GM12878 (cell line): ENCODE data around the gene TGM6. TPM values are rescaled to one million over a fixed set of nuclear protein-coding genes. Genes with fewer than 3 reads are reported as not detected.

Experiments used
- ATAC-seq: fragments of 200-7000 bp; cut with Tn5 transposase; 3 replicates; pipeline ENCODE4 v1.9.1; 2020; ENCODE audit warnings: mild to moderate bottlenecking, moderate library complexity
- BruUV-seq: library from RNA; stranded (reverse); fragments of 400-500 nt; replicated peaks from 2 replicates; lab custom pipeline; 2021; lab: Mats Ljungman, UMichigan
- CTCF ChIA-PET: fragments of 300-600 bp; sonication (Branson Sonifier 250); formaldehyde crosslinking; extraction: SDS; loops from one replicate; lab custom pipeline; 2021; ENCODE audit warnings: inconsistent platforms; lab: Yijun Ruan, JAX
- POLR2A ChIA-PET: fragments of 350-600 bp; formaldehyde crosslinking; extraction: SDS; loops from one replicate; lab custom pipeline; 2021; ENCODE audit warnings: inconsistent platforms; lab: Charles Lee
- RAD21 ChIA-PET: fragments of 300-600 bp; sonication (Branson Sonifier 250); formaldehyde crosslinking; loops from one replicate; lab custom pipeline; 2023; ENCODE audit warnings: antibody characterized with exemption; ENCODE audit not compliant: unreplicated experiment; lab: Charles Lee
- SMC1A ChIA-PET: fragments of 300-600 bp; sonication (Branson Sonifier 250); formaldehyde crosslinking; loops from one replicate; lab custom pipeline; 2023; ENCODE audit not compliant: unreplicated experiment, uncharacterized antibody; lab: Charles Lee
- DNase-seq: peaks from one replicate; pipeline ENCODE4 v3.0.0-alpha.2; 2011; ENCODE audit warnings: low read depth, low spot score
- FAIRE-seq: peaks from 3 replicates; lab custom pipeline; 2011; peaks lifted over from hg19 to GRCh38; lab: Jason Lieb, UNC
- H2AFZ ChIP-seq: 2 replicates; pipeline ENCODE4 v1.6.0; 2011; ENCODE audit warnings: low read depth, low read length, control low read depth; ENCODE audit not compliant: control insufficient read depth
- H3K27ac ChIP-seq: 2 replicates; pipeline ENCODE4 v1.5.1; 2011; ENCODE audit warnings: control low read depth; ENCODE audit not compliant: control insufficient read depth, insufficient read depth
- H3K27me3 ChIP-seq, 2 experiments: replicated peaks in 1 of 2; 2 replicates each; pipeline versions ENCODE4 v1.6.0 to v1.6.1; 2011; ENCODE audit warnings: low read length in 1 of 2; ENCODE audit not compliant: control insufficient read depth in 2 of 2, insufficient read depth in 2 of 2
- H3K36me3 ChIP-seq, 2 experiments: 2 replicates each; pipeline ENCODE4 v1.5.1; 2011; ENCODE audit warnings: low read length in 1 of 2; ENCODE audit not compliant: control insufficient read depth in 2 of 2, insufficient read depth in 2 of 2
- H3K4me1 ChIP-seq: 2 replicates; pipeline ENCODE4 v1.6.1; 2011; ENCODE audit warnings: mild to moderate bottlenecking, low read length, moderate library complexity, mixed read lengths; ENCODE audit not compliant: control insufficient read depth, insufficient read depth
- H3K4me2 ChIP-seq: 2 replicates; pipeline ENCODE4 v1.6.0; 2011; ENCODE audit warnings: control low read depth; ENCODE audit not compliant: control insufficient read depth, insufficient read depth
- H3K4me3 ChIP-seq: fragments of 200-600 bp; sonication (generic); 2 replicates; pipeline ENCODE4 v1.5.1; 2016
- H3K79me2 ChIP-seq: 2 replicates; pipeline ENCODE4 v1.6.0; 2011; ENCODE audit warnings: low read length; ENCODE audit not compliant: control insufficient read depth, insufficient read depth
- H3K9ac ChIP-seq: 2 replicates; pipeline ENCODE4 v1.8.0; 2011; ENCODE audit warnings: low read length, control low read depth, mixed read lengths; ENCODE audit not compliant: control insufficient read depth, insufficient read depth
- H3K9me3 ChIP-seq: replicated peaks from 3 replicates; pipeline ENCODE4 v1.5.1; 2011; ENCODE audit warnings: mild to moderate bottlenecking, low read length; ENCODE audit not compliant: control insufficient read depth, insufficient read depth
- H4K20me1 ChIP-seq: 2 replicates; pipeline ENCODE4 v1.6.0; 2011; ENCODE audit not compliant: control insufficient read depth, insufficient read depth
- DPF2 ChIP-seq: fragments of 450-650 bp; IDR thresholded peaks from 2 replicates; pipeline ENCODE4 v1.6.1; 2017; ENCODE audit warnings: mild to moderate bottlenecking
- NFIC ChIP-seq: IDR thresholded peaks from 2 replicates; pipeline ENCODE4 v1.6.1; 2012; ENCODE audit warnings: low read depth, mild to moderate bottlenecking, inconsistent platforms, low read length, moderate library complexity
- NFYA ChIP-seq: IDR thresholded peaks from 2 replicates; pipeline ENCODE4 v1.6.1; 2011; ENCODE audit warnings: low read depth, mild to moderate bottlenecking, low read length, improper control_type of control experiment, borderline replicate concordance
- RCOR1 ChIP-seq: conservative IDR thresholded peaks from 2 replicates; pipeline ENCODE4 v1.6.1; 2012; ENCODE audit warnings: low read depth, low read length, improper control_type of control experiment
- SKIL ChIP-seq: fragments of 450-650 bp; IDR thresholded peaks from 2 replicates; pipeline ENCODE4 v1.6.1; 2017; ENCODE audit warnings: mild to moderate bottlenecking, low read depth, inconsistent platforms; ENCODE audit not compliant: poor library complexity, severe bottlenecking
- YY1 ChIP-seq: IDR thresholded peaks from 2 replicates; pipeline ENCODE4 v1.6.1; 2011; ENCODE audit warnings: low read depth, mild to moderate bottlenecking, low read length
- ZBTB11 ChIP-seq: fragments of 450-650 bp; formaldehyde crosslinking; IDR thresholded peaks from 2 replicates; pipeline ENCODE4 v1.5.0; 2022; ENCODE audit warnings: mild to moderate bottlenecking, missing genetic modification characterization
- ZNF217 ChIP-seq: fragments of 450-650 bp; IDR thresholded peaks from 2 replicates; pipeline ENCODE4 v1.6.1; 2017; ENCODE audit warnings: antibody characterized with exemption, mild to moderate bottlenecking
- WGBS: methylation state at CpG from one replicate; pipeline ENCODE4 v1.1.6; 2016; ENCODE audit warnings: low lambda C conversion rate; ENCODE audit not compliant: insufficient replicate concordance, insufficient coverage; ENCODE audit errors: missing lambda C conversion rate; 5-methylcytosine and 5-hydroxymethylcytosine counted together
- in situ Hi-C: fragments of 300-500 bp; cut with MboI; formaldehyde crosslinking; loops from 9 replicates; pipeline ENCODE4 v1.14.3; 2018; ENCODE audit warnings: mixed read lengths
- intact Hi-C: fragments of 100-400 bp; cut with micrococcal nuclease; formaldehyde crosslinking; loops from one replicate; pipeline ENCODE4 v1.14.2; 2022; ENCODE audit not compliant: unreplicated experiment
- polyA plus RNA-seq, 11 experiments: library from polyadenylated mRNA; depleted of rRNA in 4 of 11; unstranded in 6 of 11; stranded (reverse) in 5 of 11; fragments of >200 nt; fragmentation: Nextera tagmentation in 4 of 11; fragmentation: Illumina TruSeq in 1 of 11; extraction: Ambion mirVana in 4 of 11; extraction: Trizol in 1 of 11; gene quantifications; 1 replicate in 1 of 11; 2 replicates in 10 of 11; pipeline versions ENCODE4 v1.2.1 to v1.2.3, GENCODE V29; 2011 to 2016; ENCODE audit warnings: inconsistent platforms in 2 of 11, missing spikeins in 2 of 11, low read depth in 1 of 11
- total RNA-seq, 4 experiments: library from RNA; depleted of rRNA in 3 of 4; stranded (reverse); fragments of >200 nt in 3 of 4; fragmentation: Illumina TruSeq in 1 of 4; extraction: Trizol in 1 of 4; gene quantifications; 2 replicates each; pipeline versions ENCODE4 v1.2.1 to v1.2.3, GENCODE V29; 2013 to 2021

TGM6 gene
- total and polyA plus RNA-seq, 10 of the 15 experiments (the other 5 are each of a cell fraction or from before 2014, with no cell fraction given), result not detected

- Histone ChIP-seq H3K4me2 (no peak overlapping the region), H3K4me1 (no peaks in the 10 kb centered on the region), H3K4me3 (no peak overlapping the region), H4K20me1 (no peaks in the 10 kb centered on the region), H3K9me3 (no peaks in the 10 kb centered on the region; the same call in 2 of the 3 replicates), H3K27ac (no peak overlapping the region), H2AFZ (no peak overlapping the region), H3K36me3 (no peaks in the 10 kb centered on the region), H3K9ac (no peak overlapping the region), H3K27me3 (no peaks in the 10 kb centered on the region), H3K79me2 (no peaks in the 10 kb centered on the region)
- in situ Hi-C loops, result no loop called here
- SMC1A ChIA-PET, result no interaction called here
- RAD21 ChIA-PET, result no interaction called here
- ATAC-seq (no peak), DNase-seq (no peak), FAIRE-seq (no peak)
- intact Hi-C loops, result no loop called here
- CTCF ChIA-PET, result interaction anchor here (1.1 to 1.9 kb wide), 2 partner anchors 10 to 94 kb away, joined by 4 to 7 read pairs; no protein-coding TSS in a partner anchor
- BruUV-seq, result no TSS peak
- POLR2A ChIA-PET, result no interaction called here
- TF ChIP-seq NFYA (no peak), NFIC (no peak)
- WGBS, result 64% methylated on average over 3 of the region's 3 CpGs
Observed at GRCh38 chr20:2358006-2358405, 22.7 kb upstream of the TGM6 start.

DNA sequence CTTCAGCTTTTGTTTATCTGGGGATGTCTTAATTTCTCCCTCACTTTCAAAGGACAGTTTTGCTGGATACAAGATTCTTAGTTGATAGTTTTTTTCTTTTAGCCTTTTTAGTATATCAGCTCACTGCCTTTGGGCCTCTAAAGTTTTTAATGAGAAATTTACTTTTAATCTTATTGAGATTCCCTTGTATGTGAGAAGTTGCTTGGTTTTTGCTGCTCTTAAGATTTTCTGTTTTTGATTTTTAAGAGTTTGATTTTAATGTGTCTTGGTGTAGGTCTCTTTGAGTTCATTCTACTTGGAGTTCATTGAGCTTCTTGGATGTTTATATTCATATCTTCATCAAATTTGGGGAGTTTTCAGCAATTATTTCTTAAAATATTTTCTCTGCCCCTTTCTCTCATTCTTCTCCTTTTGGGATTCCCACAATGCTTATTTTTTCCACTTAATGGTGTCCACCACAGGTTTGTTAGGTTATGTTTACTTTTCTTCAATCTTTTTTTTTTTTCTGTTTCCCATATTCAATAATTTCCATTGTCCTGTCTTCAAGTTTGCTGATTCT, 19.6 kb upstream of the TGM6 start:
- Histone ChIP-seq H3K36me3 (no peaks in the 10 kb centered on the region), H3K27ac (no peak overlapping the region), H3K4me2 (no peak overlapping the region), H2AFZ (no peak overlapping the region), H3K4me1 (no peaks in the 10 kb centered on the region), H3K9me3 (no peaks in the 10 kb centered on the region; the same call in 2 of the 3 replicates), H3K79me2 (no peaks in the 10 kb centered on the region)
- no peak for FAIRE-seq
- ChIA-PET POLR2A (no interaction called here), SMC1A (interaction anchor here (0.7 kb wide), 1 partner anchor 9 kb away, joined by 3 read pairs; no protein-coding TSS in a partner anchor), RAD21 (no interaction called here)
- in situ Hi-C loops, result no loop called here
- TF ChIP-seq DPF2, result no peak
- no peak for TF ChIP-seq YY1
- TF ChIP-seq RCOR1, result no peak
- TF ChIP-seq ZNF217, result no peak
- TF ChIP-seq SKIL, result no peak
- no peak for TF ChIP-seq ZBTB11 (CRISPR knock-in tag)
- TF ChIP-seq, all 136 proteins: peak for 0
- DNase-seq, result no peak
- no TSS peak for BruUV-seq
- no peaks in the 10 kb centered on the region for H4K20me1 ChIP-seq
- no peak overlapping the region for H3K4me3 ChIP-seq
- no peaks in the 10 kb centered on the region for H3K27me3 ChIP-seq
- intact Hi-C loops, result no loop called here
- CTCF ChIA-PET, result no interaction called here
- no peak overlapping the region for H3K9ac ChIP-seq
- no peak for ATAC-seq
